Dermis microvascular lymphatic vessel endothelial cell (primary cell): ENCODE data around the gene HES4. TPM values are rescaled to one million over a fixed set of nuclear protein-coding genes. Genes with fewer than 3 reads are reported as not detected.

Source experiments
- DNase-seq, 2 donors: peaks; one replicate each; pipeline versions ENCODE4 v3.0.0 to v3.0.0-alpha.2; 2010; ENCODE audit warnings: low read depth in 2 of 2
- total RNA-seq: library from RNA; depleted of rRNA; stranded (reverse); fragments of >200 nt; gene quantifications from 2 replicates; pipeline ENCODE4 v1.2.1, GENCODE V29; 2014

Gene HES4
- total RNA-seq: 29.0 and 54.1 TPM in 2 replicates

DNA sequence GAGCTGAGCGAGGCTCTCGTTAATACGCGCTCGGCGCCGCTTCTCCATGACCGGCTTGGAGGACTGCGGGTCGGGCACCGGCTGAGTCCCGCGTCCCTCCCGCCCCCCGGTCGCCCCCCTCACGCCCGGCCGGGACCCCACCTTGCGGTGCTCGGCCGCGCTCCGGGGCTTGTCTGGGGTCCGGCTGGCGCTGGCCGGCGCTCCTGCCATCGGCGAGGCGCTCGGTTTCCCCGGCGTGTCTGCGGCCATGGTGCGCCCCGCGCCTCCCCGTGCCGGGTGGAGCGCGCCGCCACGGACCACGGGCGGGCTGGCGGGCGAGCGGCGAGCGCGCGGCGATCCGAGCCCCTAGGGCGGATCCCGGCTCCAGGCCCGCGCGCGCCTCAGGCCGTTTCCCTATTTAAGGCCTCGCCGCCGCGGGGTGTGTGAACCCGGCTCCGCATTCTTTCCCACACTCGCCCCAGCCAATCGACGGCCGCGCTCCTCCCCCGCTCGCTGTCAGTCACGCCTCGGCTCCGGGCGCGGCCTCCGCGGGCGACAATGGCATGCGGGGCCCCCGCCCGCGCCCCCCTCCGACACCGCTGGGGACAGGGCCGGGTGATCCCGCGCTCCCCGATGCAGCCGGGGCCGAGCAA, at the start of gene HES4:
Gene HES4, minus strand, starts transcription at position 373 of the 632 bp plus-strand sequence. Its CDS starts 124 bp downstream, at position 249.
- DNase-seq: peak; percentile 86 to 96

GRCh38 chr1:1048765-1049164, 48.9 kb upstream of the HES4 start:
- DNase-seq: no peak

DNA sequence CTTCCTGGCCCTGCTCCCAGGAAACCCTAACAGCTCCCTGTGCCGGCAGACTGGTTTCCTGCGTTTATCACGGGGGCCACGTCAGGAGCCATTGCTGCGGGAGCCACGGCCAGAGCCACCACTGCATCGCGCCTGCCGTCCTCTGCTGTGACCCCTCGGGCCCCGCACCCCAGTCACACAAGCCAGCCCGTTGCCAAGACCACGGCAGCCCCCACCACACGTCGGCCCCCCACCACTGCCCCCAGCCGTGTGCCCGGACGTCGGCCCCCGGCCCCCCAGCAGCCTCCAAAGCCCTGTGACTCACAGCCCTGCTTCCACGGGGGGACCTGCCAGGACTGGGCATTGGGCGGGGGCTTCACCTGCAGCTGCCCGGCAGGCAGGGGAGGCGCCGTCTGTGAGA, 48.1 kb upstream of the HES4 start:
- no peak for DNase-seq

GRCh38 chr1:1047407-1047806, 47.5 kb upstream of the HES4 start:
- DNase-seq: no peak

DNA sequence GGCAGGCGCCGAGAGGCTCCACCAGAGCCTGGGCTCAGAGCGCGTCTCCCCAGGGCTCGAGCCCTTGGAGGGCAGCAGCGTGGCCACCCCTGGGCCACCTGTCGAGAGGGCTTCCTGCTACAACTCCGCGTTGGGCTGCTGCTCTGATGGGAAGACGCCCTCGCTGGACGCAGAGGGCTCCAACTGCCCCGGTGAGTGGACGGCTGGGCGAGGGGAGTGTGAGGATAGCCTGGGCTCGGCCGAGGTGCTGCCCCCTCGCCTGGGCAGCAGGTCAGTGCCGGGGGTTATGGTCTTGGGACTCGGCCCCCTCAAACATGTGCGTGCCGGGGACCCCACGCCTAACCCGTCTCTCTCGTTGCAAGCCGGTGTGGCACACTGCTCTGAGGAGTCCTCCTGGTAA, 46.9 kb upstream of the HES4 start:
- no peak for DNase-seq

- no peak for DNase-seq
Measured at GRCh38 chr1:1046243-1046642, 46.3 kb upstream of the HES4 start.

DNA sequence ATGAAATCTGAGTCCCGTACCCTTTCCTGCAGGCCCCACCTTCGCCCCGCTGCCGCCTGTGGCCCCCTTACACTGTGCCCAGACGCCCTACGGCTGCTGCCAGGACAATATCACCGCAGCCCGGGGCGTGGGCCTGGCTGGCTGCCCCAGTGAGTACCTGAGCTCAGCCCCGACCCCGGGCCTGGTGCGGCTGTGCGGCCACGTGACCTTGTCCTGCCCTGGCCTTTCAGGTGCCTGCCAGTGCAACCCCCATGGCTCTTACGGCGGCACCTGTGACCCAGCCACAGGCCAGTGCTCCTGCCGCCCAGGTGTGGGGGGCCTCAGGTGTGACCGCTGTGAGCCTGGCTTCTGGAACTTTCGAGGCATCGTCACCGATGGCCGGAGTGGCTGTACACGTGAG, 45.2 kb upstream of the HES4 start:
- no peak for DNase-seq

DNA sequence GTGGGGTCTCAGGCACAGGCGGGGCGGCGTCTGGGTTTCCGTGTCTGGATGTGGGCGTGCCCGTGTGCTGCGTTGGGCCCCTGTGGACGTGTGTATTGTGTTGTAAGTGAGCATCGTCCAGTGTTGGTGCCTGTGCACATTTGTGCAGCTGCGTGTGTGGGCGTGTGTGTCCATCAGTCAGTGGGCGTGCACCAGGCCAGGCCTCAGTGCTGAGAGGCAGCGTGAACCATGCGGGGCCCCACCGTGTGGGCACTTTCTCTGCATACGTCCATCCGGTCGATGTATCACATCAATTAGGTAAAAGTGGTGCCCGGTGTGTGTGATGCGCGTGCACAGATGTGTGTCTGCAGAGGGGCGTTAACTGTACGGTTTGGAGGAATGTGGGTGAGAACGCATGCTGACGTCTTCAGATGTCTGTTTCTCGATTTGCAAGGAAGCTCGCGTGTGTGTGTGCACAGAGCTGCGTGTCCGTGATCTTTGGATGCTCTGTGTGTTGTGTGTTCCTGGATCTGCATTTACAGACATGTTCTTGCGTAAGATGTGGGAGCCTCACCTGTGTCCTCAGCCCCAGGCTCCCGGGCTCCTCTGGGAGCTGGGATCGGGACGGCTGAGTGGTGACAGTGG, 44.7 kb upstream of the HES4 start:
- DNase-seq: no peak

DNA sequence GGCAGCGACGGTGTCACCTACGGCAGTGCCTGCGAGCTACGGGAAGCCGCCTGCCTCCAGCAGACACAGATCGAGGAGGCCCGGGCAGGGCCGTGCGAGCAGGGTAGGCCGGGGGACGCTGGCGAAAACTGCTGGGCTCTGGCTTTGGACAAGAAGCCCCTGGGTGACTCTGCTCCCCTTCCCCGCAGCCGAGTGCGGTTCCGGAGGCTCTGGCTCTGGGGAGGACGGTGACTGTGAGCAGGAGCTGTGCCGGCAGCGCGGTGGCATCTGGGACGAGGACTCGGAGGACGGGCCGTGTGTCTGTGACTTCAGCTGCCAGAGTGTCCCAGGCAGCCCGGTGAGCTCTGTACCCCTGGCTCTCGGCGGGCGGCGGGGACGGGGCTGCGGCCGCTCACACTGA, 44.0 kb upstream of the HES4 start:
- DNase-seq: no peak

DNA sequence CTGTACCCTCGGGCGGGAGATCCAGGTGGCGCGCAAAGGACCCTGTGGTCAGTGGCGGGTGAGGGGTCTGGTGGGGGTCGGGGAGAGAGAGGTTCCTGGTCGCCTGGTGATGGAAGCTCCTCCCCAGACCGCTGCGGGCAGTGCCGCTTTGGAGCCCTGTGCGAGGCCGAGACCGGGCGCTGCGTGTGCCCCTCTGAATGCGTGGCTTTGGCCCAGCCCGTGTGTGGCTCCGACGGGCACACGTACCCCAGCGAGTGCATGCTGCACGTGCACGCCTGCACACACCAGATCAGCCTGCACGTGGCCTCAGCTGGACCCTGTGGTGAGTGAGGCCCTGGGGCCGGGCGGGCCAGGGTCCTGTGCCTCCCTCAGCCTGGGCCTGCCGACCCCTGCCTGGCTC, 43.5 kb upstream of the HES4 start:
- no peak for DNase-seq

DNA sequence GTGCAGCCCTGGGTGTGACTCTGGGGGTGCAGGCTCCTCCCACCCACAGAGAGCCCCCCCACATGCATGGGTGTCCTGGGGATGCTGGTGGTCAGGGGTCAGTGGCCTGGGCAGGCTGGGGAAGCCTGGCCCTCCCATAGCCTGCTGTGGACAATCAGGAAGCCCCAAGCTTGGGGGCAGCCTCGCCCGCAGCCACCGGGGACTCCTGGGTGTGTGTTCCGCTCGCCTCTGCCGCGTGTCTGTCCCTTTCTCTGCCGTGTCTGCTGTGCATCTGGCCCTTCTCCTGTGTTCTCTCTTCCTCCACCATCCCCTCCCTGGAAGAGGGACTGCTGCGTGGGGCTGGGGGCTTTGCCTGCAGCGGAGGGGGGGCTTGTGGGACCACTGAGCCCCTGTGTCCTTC, 42.9 kb upstream of the HES4 start:
- DNase-seq: no peak

- DNase-seq: no peak
Measured at GRCh38 chr1:1041873-1042272, 42.0 kb upstream of the HES4 start.

- DNase-seq: no peak
Measured at GRCh38 chr1:1041092-1041523, 41.2 kb upstream of the HES4 start.

DNA sequence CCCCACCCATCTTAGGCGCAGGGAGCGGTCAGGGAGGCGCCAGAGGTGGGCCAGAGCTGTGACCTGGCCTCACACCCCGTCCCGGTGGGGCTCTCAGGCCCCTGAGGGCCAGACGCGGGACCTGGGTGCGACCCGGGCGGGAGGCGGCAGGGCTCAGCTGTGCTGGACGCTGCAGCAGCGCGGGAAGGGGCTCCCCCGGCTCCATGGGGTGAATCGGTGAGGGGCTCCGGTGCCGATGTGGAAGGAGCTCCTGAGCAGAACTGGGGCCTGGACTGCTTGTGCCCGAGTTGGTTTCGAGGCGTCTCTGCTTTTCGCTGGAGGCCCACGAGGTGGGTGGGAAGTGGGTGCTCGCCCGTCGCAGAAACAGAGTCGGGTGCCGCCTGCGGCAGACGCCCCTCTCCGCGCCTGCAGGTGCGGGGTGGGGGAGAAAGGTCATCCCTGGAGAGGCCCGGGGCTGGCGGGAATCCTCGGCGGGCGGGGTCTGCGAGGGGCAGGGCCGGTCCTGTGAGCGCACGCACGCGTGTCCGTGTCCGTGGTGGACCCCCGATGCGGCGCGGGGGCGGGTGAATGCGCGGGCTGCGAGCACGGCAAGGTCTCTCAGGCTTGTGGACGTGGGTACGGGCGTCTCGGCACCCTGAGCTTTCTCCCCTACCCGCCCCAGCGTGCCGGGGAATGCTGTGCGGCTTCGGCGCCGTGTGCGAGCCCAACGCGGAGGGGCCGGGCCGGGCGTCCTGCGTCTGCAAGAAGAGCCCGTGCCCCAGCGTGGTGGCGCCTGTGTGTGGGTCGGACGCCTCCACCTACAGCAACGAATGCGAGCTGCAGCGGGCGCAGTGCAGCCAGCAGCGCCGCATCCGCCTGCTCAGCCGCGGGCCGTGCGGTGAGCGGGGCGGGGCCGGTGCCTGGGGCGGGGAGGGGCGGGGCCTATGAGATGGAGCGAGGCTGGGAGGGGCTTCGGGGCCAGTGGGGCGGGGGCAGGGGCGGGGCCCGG, 40.4 kb upstream of the HES4 start:
- DNase-seq: peak; percentile 64 to 93

DNA sequence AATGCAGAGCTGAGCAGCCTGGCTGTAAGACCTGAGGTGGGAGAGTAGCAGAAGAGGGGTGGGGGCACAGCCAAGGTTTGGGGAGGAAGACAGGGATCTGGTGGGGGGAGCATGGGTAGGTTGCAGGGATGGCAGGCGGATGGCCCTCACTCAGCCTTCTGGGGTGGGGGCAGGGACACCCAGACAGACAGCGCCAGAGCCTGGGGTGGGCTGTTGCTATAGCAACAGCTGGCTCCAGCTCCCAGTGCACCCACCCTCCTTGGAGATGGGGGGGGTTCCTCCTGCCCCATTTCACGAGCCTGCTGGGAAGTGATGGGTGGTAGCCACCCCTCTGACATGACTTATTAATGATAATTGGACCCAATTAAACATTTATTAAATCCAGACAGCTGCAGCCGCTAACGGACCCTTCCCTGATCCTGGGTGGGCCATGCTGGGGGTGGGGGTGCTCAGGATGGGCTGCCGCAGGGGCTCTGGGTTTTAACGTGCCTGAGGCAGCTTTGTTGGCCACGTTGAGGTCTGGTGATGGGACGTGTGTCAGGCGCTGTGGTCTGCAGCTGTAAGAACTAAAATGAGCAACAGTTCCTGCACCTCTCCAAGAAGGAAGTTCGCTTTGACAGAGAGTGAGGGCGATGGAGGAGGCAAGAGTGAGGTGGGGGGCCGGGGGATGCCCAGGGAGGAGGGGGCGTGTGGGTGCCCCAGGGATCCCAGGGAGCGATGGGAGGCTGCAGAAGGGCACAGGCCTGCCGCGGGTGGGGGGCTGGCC, 39.4 kb upstream of the HES4 start:
- no peak for DNase-seq

DNA sequence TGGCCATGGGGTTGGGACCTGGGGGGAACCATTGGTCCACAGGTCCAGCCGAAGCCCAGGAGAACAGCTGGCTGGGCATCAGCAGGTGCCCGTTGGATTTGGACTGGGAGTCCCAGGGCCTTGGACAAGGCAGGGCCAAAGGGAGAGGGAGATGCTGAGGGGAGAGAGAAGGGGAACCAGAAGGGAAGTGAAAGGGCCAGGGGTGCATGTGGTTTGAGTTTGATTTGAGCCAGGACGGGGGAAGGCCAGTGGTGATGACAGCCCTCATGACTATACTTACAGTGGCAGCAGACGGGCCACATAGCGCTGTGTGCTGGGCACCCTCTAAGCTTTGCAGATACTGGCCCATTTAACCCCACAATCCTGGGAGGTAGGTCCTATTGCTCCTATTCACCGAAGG, 38.8 kb upstream of the HES4 start:
- no peak for DNase-seq

- DNase-seq: no peak
Measured at GRCh38 chr1:1037366-1038327, 37.8 kb upstream of the HES4 start.

GRCh38 chr1:1035291-1035943, 35.5 kb upstream of the HES4 start:
- no peak for DNase-seq

DNA sequence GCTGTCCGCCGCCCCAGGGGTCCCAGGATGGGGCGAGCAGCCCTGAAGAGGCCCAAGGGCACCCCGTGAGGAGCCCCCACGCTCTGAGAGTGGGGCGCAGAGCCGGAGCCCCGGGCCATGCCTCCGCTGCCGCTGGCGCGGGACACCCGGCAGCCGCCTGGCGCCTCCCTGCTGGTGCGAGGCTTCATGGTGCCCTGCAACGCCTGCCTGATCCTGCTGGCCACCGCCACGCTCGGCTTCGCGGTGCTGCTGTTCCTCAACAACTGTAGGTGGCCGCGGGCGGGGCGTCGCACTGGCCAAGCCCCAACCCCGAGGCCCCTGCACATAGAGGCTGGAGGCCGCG, 34.5 kb upstream of the HES4 start:
- DNase-seq: no peak
